Memory B cell (primary cell): ENCODE results near the gene RAPGEF5.

Experiments used
- ATAC-seq: fragments of 150-1000 bp; cut with Tn5 transposase; 2 replicates; pipeline ENCODE4 v1.10.0; 2021; ENCODE audit warnings: low read depth, mild to moderate bottlenecking, moderate library complexity
- DNase-seq, 2 donors: peaks; one replicate each; pipeline ENCODE4 v3.0.0; 2022; ENCODE audit warnings: low spot score in 2 of 2
- H3K27ac Mint-ChIP-seq: one replicate; pipeline ENCODE4 v1.8.0; 2022; ENCODE audit warnings: mild to moderate bottlenecking, moderate library complexity, mixed read lengths
- H3K27me3 Mint-ChIP-seq: one replicate; pipeline ENCODE4 v1.8.0; 2022; ENCODE audit warnings: mixed read lengths
- H3K36me3 Mint-ChIP-seq: one replicate; pipeline ENCODE4 v1.8.0; 2022; ENCODE audit warnings: mild to moderate bottlenecking, mixed read lengths
- H3K4me1 Mint-ChIP-seq: one replicate; pipeline ENCODE4 v1.8.0; 2022; ENCODE audit warnings: mixed read lengths
- H3K4me3 Mint-ChIP-seq: one replicate; pipeline ENCODE4 v1.8.0; 2022; ENCODE audit warnings: mild to moderate bottlenecking, moderate library complexity, mixed read lengths
- H3K9me3 Mint-ChIP-seq: one replicate; pipeline ENCODE4 v1.8.0; 2022; ENCODE audit warnings: mixed read lengths

Gene RAPGEF5

GRCh38 chr7:22329816-22330524 is 27.0 kb downstream of the RAPGEF5 start:
- Mint-ChIP-seq H3K4me1 (peaks cover 2% of the 10 kb centered on the region), H3K36me3 (no peaks in the 10 kb centered on the region), H3K27ac (no peak overlapping the region), H3K27me3 (peaks cover 11% of the 10 kb centered on the region), H3K9me3 (no peaks in the 10 kb centered on the region), H3K4me3 (no peak overlapping the region)
- no peak for DNase-seq
- no peak for ATAC-seq

- peaks cover 2% of the 10 kb centered on the region for H3K4me1 Mint-ChIP-seq
- H3K36me3 Mint-ChIP-seq, result no peaks in the 10 kb centered on the region
- H3K27ac Mint-ChIP-seq, result no peak overlapping the region
- H3K9me3 Mint-ChIP-seq, result no peaks in the 10 kb centered on the region
- ATAC-seq (no peak), DNase-seq (no peak)
- H3K27me3 Mint-ChIP-seq, result peaks cover 12% of the 10 kb centered on the region
- no peak overlapping the region for H3K4me3 Mint-ChIP-seq
Measured at GRCh38 chr7:22326181-22326580, 30.8 kb downstream of the RAPGEF5 start.

- H3K27ac Mint-ChIP-seq, result no peak overlapping the region
- H3K27me3 Mint-ChIP-seq, result peaks cover 11% of the 10 kb centered on the region
Measured at GRCh38 chr7:22325671-22326070, 31.3 kb downstream of the RAPGEF5 start.

GRCh38 chr7:22323714-22324113 is 33.2 kb downstream of the RAPGEF5 start:
- Mint-ChIP-seq H3K4me3 (no peak overlapping the region), H3K36me3 (no peaks in the 10 kb centered on the region), H3K4me1 (peaks cover 2% of the 10 kb centered on the region), H3K27me3 (peaks cover 9% of the 10 kb centered on the region), H3K27ac (no peak overlapping the region), H3K9me3 (no peaks in the 10 kb centered on the region)
- DNase-seq (no peak), ATAC-seq (no peak)

More at GRCh38 chr7:22325671-22326070, 31.3 kb downstream of the RAPGEF5 start:
- Mint-ChIP-seq H3K4me1 (peaks cover 2% of the 10 kb centered on the region), H3K9me3 (no peaks in the 10 kb centered on the region), H3K36me3 (no peaks in the 10 kb centered on the region), H3K4me3 (no peak overlapping the region)
- ATAC-seq, result no peak
- DNase-seq, result no peak

- Mint-ChIP-seq H3K27ac (no peak overlapping the region), H3K4me1 (peaks cover 2% of the 10 kb centered on the region), H3K4me3 (no peak overlapping the region), H3K9me3 (no peaks in the 10 kb centered on the region), H3K27me3 (peaks cover 11% of the 10 kb centered on the region), H3K36me3 (no peaks in the 10 kb centered on the region)
- ATAC-seq (no peak), DNase-seq (no peak)
Measured at GRCh38 chr7:22320416-22320815, 36.5 kb downstream of the RAPGEF5 start.

GRCh38 chr7:22319424-22320403 is 37.2 kb downstream of the RAPGEF5 start:
- H3K27me3 Mint-ChIP-seq, result peaks cover 5% of the 10 kb centered on the region
- H3K27ac Mint-ChIP-seq, result no peak overlapping the region

GRCh38 chr7:22318376-22318775 is 38.6 kb downstream of the RAPGEF5 start:
- Mint-ChIP-seq H3K27me3 (peaks cover 6% of the 10 kb centered on the region), H3K4me1 (no peaks in the 10 kb centered on the region), H3K36me3 (no peaks in the 10 kb centered on the region), H3K9me3 (no peaks in the 10 kb centered on the region), H3K27ac (no peak overlapping the region), H3K4me3 (no peak overlapping the region)
- no peak for ATAC-seq
- DNase-seq, result no peak

More at GRCh38 chr7:22319424-22320403, 37.2 kb downstream of the RAPGEF5 start:
- ATAC-seq (no peak), DNase-seq (no peak)
- Mint-ChIP-seq H3K4me3 (no peak overlapping the region), H3K4me1 (no peaks in the 10 kb centered on the region), H3K9me3 (no peaks in the 10 kb centered on the region), H3K36me3 (no peaks in the 10 kb centered on the region)

GRCh38 chr7:22317632-22318031 is 39.3 kb downstream of the RAPGEF5 start:
- H3K9me3 Mint-ChIP-seq, result no peaks in the 10 kb centered on the region
- no peaks in the 10 kb centered on the region for H3K36me3 Mint-ChIP-seq
- H3K27me3 Mint-ChIP-seq, result peaks cover 6% of the 10 kb centered on the region
- H3K27ac Mint-ChIP-seq, result no peak overlapping the region
- DNase-seq, result no peak
- no peak overlapping the region for H3K4me3 Mint-ChIP-seq
- ATAC-seq, result no peak
- H3K4me1 Mint-ChIP-seq, result no peaks in the 10 kb centered on the region

- Mint-ChIP-seq H3K36me3 (no peaks in the 10 kb centered on the region), H3K4me1 (no peaks in the 10 kb centered on the region), H3K27ac (no peak overlapping the region), H3K4me3 (no peak overlapping the region), H3K9me3 (no peaks in the 10 kb centered on the region), H3K27me3 (peaks cover 6% of the 10 kb centered on the region)
- ATAC-seq, result no peak
- no peak for DNase-seq
Measured at GRCh38 chr7:22316914-22317313, 40.0 kb downstream of the RAPGEF5 start.

- no peak for ATAC-seq
- no peaks in the 10 kb centered on the region for H3K36me3 Mint-ChIP-seq
- H3K27ac Mint-ChIP-seq, result no peak overlapping the region
- peaks cover 2% of the 10 kb centered on the region for H3K9me3 Mint-ChIP-seq
- H3K27me3 Mint-ChIP-seq, result no peaks in the 10 kb centered on the region
- H3K4me1 Mint-ChIP-seq, result no peaks in the 10 kb centered on the region
- no peak for DNase-seq
- no peak overlapping the region for H3K4me3 Mint-ChIP-seq
Measured at GRCh38 chr7:22307816-22308215, 49.1 kb downstream of the RAPGEF5 start.

GRCh38 chr7:22305706-22306105 is 51.2 kb downstream of the RAPGEF5 start:
- H3K27me3 Mint-ChIP-seq, result no peaks in the 10 kb centered on the region
- no peak for DNase-seq
- ATAC-seq, result no peak
- no peak overlapping the region for H3K4me3 Mint-ChIP-seq
- no peaks in the 10 kb centered on the region for H3K4me1 Mint-ChIP-seq
- H3K9me3 Mint-ChIP-seq, result peaks cover 2% of the 10 kb centered on the region
- H3K36me3 Mint-ChIP-seq, result no peaks in the 10 kb centered on the region
- no peak overlapping the region for H3K27ac Mint-ChIP-seq

- DNase-seq (no peak), ATAC-seq (no peak)
- no peaks in the 10 kb centered on the region for H3K27me3 Mint-ChIP-seq
- no peaks in the 10 kb centered on the region for H3K36me3 Mint-ChIP-seq
- H3K4me1 Mint-ChIP-seq, result no peaks in the 10 kb centered on the region
- no peak overlapping the region for H3K27ac Mint-ChIP-seq
- peaks cover 2% of the 10 kb centered on the region for H3K9me3 Mint-ChIP-seq
- H3K4me3 Mint-ChIP-seq, result no peak overlapping the region
Measured at GRCh38 chr7:22302951-22303423, 54.0 kb downstream of the RAPGEF5 start.

- ATAC-seq (no peak), DNase-seq (no peak)
- H3K27me3 Mint-ChIP-seq, result no peaks in the 10 kb centered on the region
- H3K9me3 Mint-ChIP-seq, result peaks cover 2% of the 10 kb centered on the region
- H3K27ac Mint-ChIP-seq, result no peak overlapping the region
- H3K36me3 Mint-ChIP-seq, result no peaks in the 10 kb centered on the region
- no peak overlapping the region for H3K4me3 Mint-ChIP-seq
- no peaks in the 10 kb centered on the region for H3K4me1 Mint-ChIP-seq
Measured at GRCh38 chr7:22302193-22302592, 54.8 kb downstream of the RAPGEF5 start.

- H3K36me3 Mint-ChIP-seq, result no peaks in the 10 kb centered on the region
- no peaks in the 10 kb centered on the region for H3K4me1 Mint-ChIP-seq
- no peak for ATAC-seq
- no peak overlapping the region for H3K4me3 Mint-ChIP-seq
- peaks cover under 1% of the 10 kb centered on the region for H3K9me3 Mint-ChIP-seq
- no peak overlapping the region for H3K27ac Mint-ChIP-seq
- no peak for DNase-seq
- H3K27me3 Mint-ChIP-seq, result no peaks in the 10 kb centered on the region
Measured at GRCh38 chr7:22301790-22302189, 55.2 kb downstream of the RAPGEF5 start.
